Urothelium cell line (cell line): Measurements from ENCODE around the gene EDRF1.

ENCODE experiments used
- DNase-seq: peaks from one replicate; pipeline ENCODE4 v3.0.0; 2011; ENCODE audit warnings: low spot score, mixed read lengths
- FAIRE-seq: peaks from 2 replicates; lab custom pipeline; 2011; peaks lifted over from hg19 to GRCh38; lab: Jason Lieb, UNC

The EDRF1 gene

DNA sequence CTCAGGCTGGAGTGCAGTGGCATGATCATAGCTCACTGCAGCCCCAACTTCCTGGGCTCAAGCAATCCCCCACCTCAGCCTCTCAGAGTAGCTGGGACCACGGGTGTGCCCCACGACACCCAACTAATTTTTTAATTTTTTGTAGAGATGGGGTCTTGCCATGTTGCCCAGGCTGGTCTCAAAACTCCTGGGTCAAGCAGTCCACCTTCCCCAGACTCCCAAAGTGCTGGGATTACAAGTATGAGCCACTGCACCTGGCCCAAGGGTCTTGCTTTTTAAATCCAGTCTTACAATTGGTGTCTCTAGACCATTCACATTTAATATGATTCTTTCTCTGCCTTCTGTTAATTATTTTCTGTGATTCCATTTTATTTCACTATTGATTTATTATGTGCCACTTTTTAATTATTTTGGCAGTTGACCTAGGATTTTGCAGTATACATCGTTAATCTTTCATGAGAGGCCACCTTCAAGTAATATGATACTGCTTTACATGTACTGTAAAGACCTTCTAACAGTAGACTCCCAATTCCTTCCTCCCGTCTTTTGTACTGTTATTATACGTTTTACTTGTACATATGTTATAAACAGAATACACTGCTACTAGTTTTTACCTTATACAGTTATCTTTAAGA, 37.5 kb downstream of the EDRF1 start:
- FAIRE-seq, result no peak
- DNase-seq, result no peak

DNA sequence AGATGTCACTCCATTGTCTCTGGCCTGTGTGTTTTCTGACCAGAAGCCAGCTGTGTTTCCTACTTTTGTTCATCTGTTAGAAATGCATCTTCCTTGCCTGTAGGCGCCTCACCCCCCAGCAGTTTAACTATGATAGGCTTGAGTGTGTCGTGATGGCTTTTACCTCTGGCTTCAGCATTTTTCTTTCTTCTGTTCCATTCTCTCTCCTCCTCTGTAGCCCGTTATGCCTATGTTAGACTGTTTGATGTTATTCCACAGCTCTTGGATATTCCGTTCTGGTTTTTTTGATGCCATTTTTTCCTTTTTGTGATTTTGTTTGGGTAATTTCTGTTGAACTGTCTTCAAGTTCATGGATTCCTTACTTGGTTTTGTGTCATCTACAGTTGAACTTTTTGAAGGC, 38.2 kb downstream of the EDRF1 start:
- no peak for DNase-seq
- FAIRE-seq, result no peak

DNA sequence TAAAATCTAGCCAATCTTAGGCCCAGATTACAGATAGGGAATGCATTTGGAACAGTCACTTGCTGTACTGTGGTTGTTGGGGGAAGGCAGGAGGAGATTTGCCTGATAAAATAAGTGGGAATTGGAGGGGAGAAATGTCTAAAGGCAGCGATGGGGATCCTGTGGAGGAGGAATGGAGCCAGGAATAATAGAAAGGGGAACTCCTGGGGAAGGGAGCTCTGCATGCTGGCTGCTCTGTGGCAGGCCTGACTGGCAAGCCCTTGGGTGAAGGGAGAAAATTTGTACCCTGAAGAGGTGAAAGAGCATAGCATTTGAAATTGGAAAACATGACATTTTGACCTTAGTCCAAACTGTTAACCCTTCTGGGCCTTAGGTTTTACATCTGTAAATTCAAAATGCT, 42.5 kb downstream of the EDRF1 start:
- FAIRE-seq, result no peak
- no peak for DNase-seq

DNA sequence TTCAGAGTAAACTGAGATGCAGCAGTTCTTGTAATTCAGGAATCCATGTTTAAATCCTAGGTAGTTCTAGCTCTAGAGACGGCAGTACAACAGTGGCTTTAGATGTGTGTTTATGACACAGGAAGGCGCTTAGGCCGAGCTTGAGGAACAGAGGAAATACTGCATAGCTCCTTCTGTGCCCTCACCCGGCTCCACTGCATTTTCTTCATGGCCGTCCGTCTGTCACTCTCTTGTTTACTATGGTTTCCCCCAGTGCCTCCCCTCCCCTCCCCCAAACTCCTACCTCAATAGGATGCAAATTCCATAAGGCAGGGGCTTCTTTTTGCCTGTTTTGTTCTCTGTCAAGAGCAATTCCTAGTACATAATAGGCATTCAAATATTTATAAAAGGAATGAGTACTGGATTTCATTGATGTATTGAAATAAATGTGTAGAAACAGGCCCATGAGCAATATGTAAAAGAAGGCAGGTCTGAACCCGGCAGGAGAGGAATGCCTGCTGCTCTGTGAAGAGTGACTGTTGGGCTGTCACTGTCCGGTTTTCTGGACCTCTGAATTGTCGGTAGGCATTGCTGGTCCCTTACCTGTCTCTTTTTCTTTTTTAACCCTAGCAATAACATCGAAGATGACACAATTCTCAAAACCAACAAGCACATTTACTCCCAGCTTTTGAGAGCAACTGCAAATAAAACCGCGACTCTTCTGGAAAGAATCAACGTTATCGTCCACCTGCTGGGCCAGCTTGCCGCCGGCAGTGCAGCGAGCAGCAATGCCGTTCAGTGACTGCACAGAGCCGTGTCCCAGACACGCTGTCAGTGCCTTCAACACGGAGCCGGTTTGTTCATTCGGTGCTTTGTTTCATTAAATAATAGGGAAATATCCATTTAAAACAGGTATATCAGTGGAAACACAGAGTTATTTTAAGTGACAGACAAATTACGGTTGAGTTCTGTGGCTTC, 43.5 kb downstream of the EDRF1 start:
- no peak for DNase-seq

GRCh38 chr10:125765835-125766234, 46.3 kb downstream of the EDRF1 start:
- DNase-seq, result no peak
- no peak for FAIRE-seq

More for the DNA sequence above, 43.5 kb downstream of the EDRF1 start:
- FAIRE-seq, result no peak

GRCh38 chr10:125766511-125766910, 47.0 kb downstream of the EDRF1 start:
- no peak for FAIRE-seq

DNA sequence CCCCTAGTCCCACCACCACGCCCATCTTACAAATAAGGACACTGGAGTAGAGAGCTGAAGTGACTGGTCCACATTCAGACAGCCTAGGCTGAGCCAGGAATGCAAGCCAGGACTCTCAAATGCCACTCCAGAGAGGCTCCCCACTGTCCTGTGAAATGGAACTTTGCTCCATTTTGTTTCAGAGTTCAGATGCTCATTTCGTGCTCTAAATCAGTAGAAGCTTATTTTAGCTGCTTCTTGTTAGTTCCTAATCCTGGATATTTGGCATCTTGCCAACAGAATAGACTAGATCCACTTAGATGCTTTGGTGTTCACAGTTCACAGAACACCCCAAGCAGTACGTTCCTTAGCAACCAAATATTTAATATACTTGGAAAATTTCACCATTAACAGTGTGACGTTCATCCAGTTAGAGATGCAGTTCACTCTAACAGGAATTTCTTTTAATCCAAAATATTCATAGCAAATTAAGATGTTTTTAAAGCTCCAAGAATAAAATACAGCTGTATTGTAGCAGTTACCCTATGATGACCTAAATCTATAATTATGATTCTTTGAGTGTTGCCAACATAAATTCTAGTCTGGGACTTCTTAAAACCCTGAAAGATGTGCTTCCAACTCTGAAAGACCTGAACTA, 48.8 kb downstream of the EDRF1 start:
- DNase-seq (no peak), FAIRE-seq (no peak)

More at GRCh38 chr10:125766511-125766910, 47.0 kb downstream of the EDRF1 start:
- no peak for DNase-seq

DNA sequence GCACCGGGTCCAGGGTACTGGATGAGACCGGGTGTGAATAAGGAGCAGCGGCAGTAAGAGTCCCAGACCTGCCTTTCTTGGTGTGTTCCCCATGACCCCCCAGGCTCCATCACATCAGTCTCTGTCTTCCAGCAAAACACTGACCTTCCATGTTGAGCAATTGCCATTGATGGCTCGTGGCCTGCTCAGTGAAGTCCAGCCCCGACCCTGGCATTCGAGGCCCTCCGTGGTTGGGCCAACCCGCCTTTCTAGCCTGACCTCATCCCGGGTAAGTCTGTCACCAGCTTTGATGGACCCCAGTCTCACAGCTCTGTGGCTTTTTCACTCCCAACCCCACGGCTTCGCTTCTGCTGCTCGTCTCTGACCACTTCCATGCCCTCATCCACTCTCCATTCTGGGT, 49.7 kb downstream of the EDRF1 start:
- DNase-seq (no peak), FAIRE-seq (no peak)

DNA sequence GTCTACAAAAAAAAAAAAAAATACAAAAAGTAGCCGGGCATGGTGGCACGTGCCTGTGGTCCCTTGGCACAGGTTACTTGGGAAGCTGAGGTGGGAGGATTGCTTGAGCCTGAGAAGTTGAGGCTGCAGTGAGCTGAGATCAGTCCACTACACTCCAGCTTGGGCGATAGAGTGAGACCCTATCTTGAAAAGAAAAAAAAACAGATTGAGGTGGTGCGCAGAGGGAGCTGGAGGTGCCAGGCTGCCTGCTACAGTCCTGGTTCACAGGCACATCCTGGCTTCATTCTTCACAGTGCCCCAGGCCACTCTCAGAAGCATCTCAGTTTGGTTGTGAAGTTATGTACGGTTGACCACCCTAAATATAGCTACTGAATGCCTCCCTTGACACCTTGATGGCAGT, 51.3 kb downstream of the EDRF1 start:
- DNase-seq, result no peak
- no peak for FAIRE-seq

- FAIRE-seq, result no peak
Observed at GRCh38 chr10:125772112-125772863, 52.8 kb downstream of the EDRF1 start.

GRCh38 chr10:125772864-125773180, 53.3 kb downstream of the EDRF1 start:
- DNase-seq (no peak), FAIRE-seq (no peak)

More at GRCh38 chr10:125772112-125772863, 52.8 kb downstream of the EDRF1 start:
- no peak for DNase-seq

GRCh38 chr10:125773687-125774543, 54.4 kb downstream of the EDRF1 start:
- DNase-seq (no peak), FAIRE-seq (no peak)

DNA sequence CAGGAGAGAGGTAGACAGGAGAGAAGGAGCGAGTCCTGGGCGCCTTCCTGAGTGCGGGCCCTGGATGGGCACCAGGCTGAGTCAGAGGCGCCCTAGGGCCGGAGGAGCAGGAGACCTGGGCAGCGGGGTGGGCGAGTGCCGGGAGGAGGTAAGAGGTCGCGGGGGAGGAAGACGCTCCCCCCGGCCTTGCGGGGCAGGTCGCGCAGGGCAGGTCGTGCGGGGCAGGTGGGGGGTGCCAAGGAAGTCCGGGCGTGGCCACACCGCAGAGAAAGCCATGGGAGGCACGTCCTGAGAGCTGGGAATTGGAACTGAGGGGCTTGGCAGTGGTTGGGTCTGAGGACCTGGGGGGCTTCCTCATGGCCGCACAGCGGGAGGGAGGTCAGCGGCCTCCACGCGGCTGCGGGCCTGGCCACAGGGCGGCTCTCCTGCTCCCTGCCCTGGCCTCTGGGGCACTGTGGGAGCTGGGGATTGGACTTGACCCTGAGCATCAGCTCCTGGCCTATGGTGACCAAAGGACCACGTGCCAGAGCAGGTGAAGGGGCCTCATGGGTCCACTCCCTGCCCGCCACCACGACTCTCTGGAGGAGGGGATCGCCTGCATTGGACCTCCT, 55.2 kb downstream of the EDRF1 start:
- DNase-seq (no peak), FAIRE-seq (no peak)

DNA sequence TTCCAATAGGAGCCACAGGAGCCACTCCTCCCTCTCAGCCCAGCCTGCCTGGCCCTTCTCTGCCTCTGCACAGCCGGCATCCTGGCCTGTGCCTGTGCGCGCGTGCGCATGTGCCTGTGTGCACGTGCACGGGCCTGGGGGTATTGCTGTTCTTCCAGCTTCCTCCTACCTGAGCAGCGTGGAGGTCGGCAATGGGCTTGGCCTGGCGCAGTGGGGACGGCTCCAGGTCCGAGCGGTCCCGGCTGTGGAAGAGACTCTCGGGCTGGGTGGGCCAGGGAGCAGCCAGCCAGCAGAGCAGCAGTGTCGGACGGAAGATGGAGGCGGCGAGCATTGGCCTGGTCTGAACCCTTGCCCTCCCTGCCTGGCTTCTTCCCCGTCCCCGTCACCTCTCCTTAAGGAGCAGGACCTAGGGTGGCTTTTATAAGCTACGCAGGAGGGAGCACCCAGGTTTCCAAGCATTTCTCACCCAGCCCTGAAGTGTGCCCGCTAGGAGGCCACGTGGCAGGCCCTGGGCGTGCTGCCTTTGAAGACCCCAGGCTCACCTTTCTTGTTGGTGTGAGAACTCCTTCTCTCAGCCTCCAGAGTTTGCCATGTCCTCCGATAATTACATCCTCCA, 56.1 kb downstream of the EDRF1 start, which contains the start of gene MMP21:
MMP21 (minus strand) TSS at position 331 of the 616 bp plus-strand sequence; CDS start at position 331, 0 bp downstream.
- DNase-seq (no peak), FAIRE-seq (no peak)

DNA sequence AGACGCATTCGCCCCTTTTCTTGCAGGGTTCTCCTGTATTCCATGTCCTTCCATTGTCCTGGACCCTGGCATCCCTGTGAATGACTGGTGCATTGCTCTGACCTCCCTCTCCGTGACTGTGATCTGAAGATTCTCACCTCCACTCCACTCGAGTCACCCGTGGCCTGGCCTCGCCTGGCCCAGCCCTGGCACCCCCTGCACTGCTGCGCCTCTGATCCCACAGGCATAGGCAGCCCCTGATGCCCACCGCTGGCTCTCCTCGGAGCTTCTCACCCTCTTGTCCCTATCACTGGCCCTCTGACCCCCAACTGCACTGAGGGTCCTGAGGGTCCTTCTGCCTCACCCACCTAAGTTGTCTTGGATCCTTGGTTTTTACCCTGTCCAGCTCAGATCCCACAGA, 58.3 kb downstream of the EDRF1 start:
- no peak for FAIRE-seq
- no peak for DNase-seq

DNA sequence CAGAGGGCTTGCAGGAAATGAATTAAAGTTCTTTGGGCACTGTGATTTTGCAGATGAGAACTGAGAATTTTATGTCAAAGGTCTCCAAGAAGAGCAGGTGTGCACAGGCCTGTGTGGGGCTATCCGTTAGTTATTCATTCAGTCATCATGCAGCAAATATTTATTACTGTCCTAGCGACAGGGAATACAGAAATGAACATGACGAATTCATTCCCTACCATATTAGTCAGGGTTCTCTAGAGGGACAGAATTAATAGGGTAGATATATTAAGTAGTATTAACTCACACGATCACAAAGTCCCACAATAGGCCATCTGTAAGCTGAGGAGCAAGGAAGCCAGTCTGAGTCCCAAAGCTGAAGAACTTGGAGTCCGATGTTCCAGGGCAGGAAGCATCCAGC, 59.0 kb downstream of the EDRF1 start:
- FAIRE-seq, result no peak

GRCh38 chr10:125779403-125780327, 60.2 kb downstream of the EDRF1 start:
- no peak for DNase-seq

More for the DNA sequence above, 59.0 kb downstream of the EDRF1 start:
- no peak for DNase-seq

DNA sequence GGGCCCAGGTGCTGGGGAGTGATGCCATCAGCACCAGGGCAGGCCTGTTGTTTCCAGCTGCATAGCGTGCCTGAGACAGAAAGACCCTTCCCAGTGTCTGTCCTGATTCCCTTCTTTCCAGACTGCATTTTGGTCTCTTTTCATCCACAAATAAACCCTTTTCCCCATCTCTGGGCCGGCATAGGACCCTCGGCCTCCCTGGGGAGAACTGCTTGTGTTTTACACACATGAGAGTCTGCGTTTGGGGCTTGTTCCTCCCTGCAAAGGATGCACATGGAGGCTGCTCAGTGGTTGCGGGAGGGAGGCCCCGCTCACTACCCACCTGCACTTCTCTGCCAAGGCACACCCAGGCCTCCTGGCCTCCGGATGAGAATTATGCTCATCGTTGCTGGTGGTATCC, 61.9 kb downstream of the EDRF1 start:
- DNase-seq, result no peak
- no peak for FAIRE-seq

More at GRCh38 chr10:125779403-125780327, 60.2 kb downstream of the EDRF1 start:
- FAIRE-seq, result no peak
